HepG2 (cell line): ENCODE data around the gene SLC25A38. TPM values are rescaled to one million over a fixed set of nuclear protein-coding genes. Genes with fewer than 3 reads are reported as not detected.
A peak's percentile ranks its signal among the peaks of the same experiment; 100 is the strongest.

ENCODE experiments used
- ARNT ChIP-seq: fragments of 450-650 bp; IDR thresholded peaks from 2 replicates; pipeline ENCODE4 v1.6.1; 2017
- BCL6 ChIP-seq: IDR thresholded peaks from 2 replicates; pipeline ENCODE4 v1.6.1; 2016; ENCODE audit warnings: missing genetic modification reagents, missing compliant biosample characterization
- BRF2 ChIP-seq: sonication (generic); formaldehyde crosslinking; IDR thresholded peaks from 2 replicates; pipeline ENCODE4 v1.8.1; 2022; ENCODE audit warnings: mild to moderate bottlenecking, missing genetic modification reagents
- CC2D1A ChIP-seq: sonication (generic); formaldehyde crosslinking; IDR thresholded peaks from 2 replicates; pipeline ENCODE4 v1.8.1; 2023; ENCODE audit warnings: mild to moderate bottlenecking, missing genetic modification reagents
- CERS6 ChIP-seq: sonication (generic); formaldehyde crosslinking; IDR thresholded peaks from 2 replicates; pipeline ENCODE4 v1.5.0; 2020; ENCODE audit warnings: missing genetic modification reagents
- FOXA1 ChIP-seq, 2 experiments: fragments of 450-650 bp in 1 of 2; sonication (generic) in 1 of 2; formaldehyde crosslinking in 1 of 2; IDR thresholded peaks; 2 replicates each; pipeline versions ENCODE4 v1.4.0 to v1.6.1; 2016 to 2020; ENCODE audit warnings: missing genetic modification reagents in 1 of 2
- FOXP4 ChIP-seq: sonication (generic); formaldehyde crosslinking; IDR thresholded peaks from 2 replicates; pipeline ENCODE4 v1.4.0; 2020; ENCODE audit warnings: missing genetic modification reagents
- KDM2A ChIP-seq: sonication (generic); formaldehyde crosslinking; IDR thresholded peaks from 2 replicates; pipeline ENCODE4 v1.4.0; 2020; ENCODE audit warnings: low read depth, missing genetic modification reagents, borderline replicate concordance
- MTERF4 ChIP-seq: sonication (generic); formaldehyde crosslinking; IDR thresholded peaks from 2 replicates; pipeline ENCODE4 v1.8.0; 2023; ENCODE audit warnings: mild to moderate bottlenecking, missing genetic modification reagents
- MYPOP ChIP-seq: sonication (generic); formaldehyde crosslinking; IDR thresholded peaks from 2 replicates; pipeline ENCODE4 v1.8.1; 2023; ENCODE audit warnings: mild to moderate bottlenecking, moderate library complexity, missing genetic modification reagents
- NKX3-1 ChIP-seq: sonication (generic); formaldehyde crosslinking; IDR thresholded peaks from 2 replicates; pipeline ENCODE4 v1.5.0; 2020; ENCODE audit warnings: missing genetic modification reagents
- PHF5A ChIP-seq: IDR thresholded peaks from one replicate; pipeline ENCODE4 v1.6.1; 2018; ENCODE audit warnings: low read depth, missing genetic modification reagents; ENCODE audit not compliant: unreplicated experiment
- PRDM15 ChIP-seq: sonication (generic); formaldehyde crosslinking; IDR thresholded peaks from 2 replicates; pipeline ENCODE4 v1.4.0; 2020; ENCODE audit warnings: missing genetic modification reagents
- TEAD3 ChIP-seq: optimal IDR thresholded peaks from 2 replicates; pipeline ENCODE3; 2016; ENCODE audit warnings: borderline replicate concordance
- ZNF333 ChIP-seq: sonication (generic); formaldehyde crosslinking; IDR thresholded peaks from 2 replicates; pipeline ENCODE4 v1.4.0; 2020; ENCODE audit warnings: mild to moderate bottlenecking, missing genetic modification reagents, borderline replicate concordance
- ZNF431 ChIP-seq: sonication (generic); formaldehyde crosslinking; IDR thresholded peaks from 2 replicates; pipeline ENCODE4 v1.9.0; 2022; ENCODE audit warnings: missing genetic modification reagents, low read depth, mild to moderate bottlenecking, borderline replicate concordance
- ZNF607 ChIP-seq: sonication (generic); formaldehyde crosslinking; IDR thresholded peaks from 2 replicates; pipeline ENCODE4 v1.5.1; 2020; ENCODE audit warnings: missing genetic modification reagents, mild to moderate bottlenecking, borderline replicate concordance
- ZNF761 ChIP-seq: sonication (generic); formaldehyde crosslinking; conservative IDR thresholded peaks from 2 replicates; pipeline ENCODE4 v1.4.0; 2020; ENCODE audit warnings: mild to moderate bottlenecking, missing genetic modification reagents
- ZNF773 ChIP-seq: sonication (generic); formaldehyde crosslinking; IDR thresholded peaks from 2 replicates; pipeline ENCODE4 v1.4.0; 2020; ENCODE audit warnings: missing genetic modification reagents, borderline replicate concordance
- polyA plus RNA-seq, 8 experiments: library from polyadenylated mRNA; depleted of rRNA in 3 of 8; stranded (reverse) in 7 of 8; unstranded in 1 of 8; fragments of >200 nt; fragmentation: Illumina TruSeq in 4 of 8; extraction: Trizol in 4 of 8; gene quantifications; 2 replicates each; pipeline versions ENCODE4 v1.2.1 to v1.2.3, GENCODE V29; 2011 to 2016; ENCODE audit warnings: low read depth in 4 of 8, missing spikeins in 1 of 8, mixed read lengths in 1 of 8; ENCODE audit not compliant: insufficient read depth in 1 of 8
- total RNA-seq, 5 experiments: library from RNA; depleted of rRNA; stranded (reverse); fragments of >200 nt; fragmentation: Illumina TruSeq; extraction: Trizol; gene quantifications; 2 replicates each; pipeline ENCODE4 v1.2.3, GENCODE V29; 2016; ENCODE audit warnings: low read depth in 1 of 5

SLC25A38 gene
- total and polyA plus RNA-seq, 2 of the 13 experiments (the other 11 are each of a cell fraction or from before 2014, with no cell fraction given), result 32.5 to 35.4 TPM

- no peak for TF ChIP-seq CERS6 (CRISPR knock-in tag)
- no peak for TF ChIP-seq CC2D1A (CRISPR knock-in tag)
- TF ChIP-seq ZNF333 (CRISPR knock-in tag), result no peak; the same call in 1 of the 2 replicates
- no peak; the same call in 1 of the 2 replicates for TF ChIP-seq BCL6 (CRISPR knock-in tag)
- TF ChIP-seq ZNF607 (CRISPR knock-in tag), result no peak
- peak; percentile 76; the same call in 1 of the 2 replicates for TF ChIP-seq KDM2A (CRISPR knock-in tag)
- TF ChIP-seq MYPOP (CRISPR knock-in tag), result peak; percentile 82; the same call in 1 of the 2 replicates
- TF ChIP-seq NKX3-1 (CRISPR knock-in tag), result no peak
- TF ChIP-seq PRDM15 (CRISPR knock-in tag), result peak; percentile 56
- no peak for TF ChIP-seq BRF2 (CRISPR knock-in tag)
- TF ChIP-seq ZNF761 (CRISPR knock-in tag), result no peak; the same call in 1 of the 2 replicates
- no peak for TF ChIP-seq FOXP4 (CRISPR knock-in tag)
- TF ChIP-seq ZNF773 (CRISPR knock-in tag), result no peak
- no peak for TF ChIP-seq PHF5A (CRISPR knock-in tag)
- TF ChIP-seq ZNF431 (CRISPR knock-in tag), result no peak
- no peak for TF ChIP-seq TEAD3
- TF ChIP-seq MTERF4, result no peak
- no peak for TF ChIP-seq FOXA1 (IDR thresholded peaks at IDR 0.05)
- no peak for TF ChIP-seq FOXA1 (CRISPR knock-in tag; IDR thresholded peaks at IDR 0.05)
- TF ChIP-seq ARNT, result no peak
Measured at GRCh38 chr3:39383881-39384664, 903 bp downstream of the SLC25A38 start (continued).
